Caco-2 (cell line): ENCODE results near the gene KRTAP2-2. TPM values are rescaled to one million over a fixed set of nuclear protein-coding genes. Genes with fewer than 3 reads are reported as not detected.

Experiments
- BruUV-seq: library from RNA; stranded (reverse); fragments of 400-500 nt; replicated peaks from 2 replicates; lab custom pipeline; 2021; lab: Mats Ljungman, UMichigan
- CTCF ChIA-PET: fragments of 300-600 bp; sonication (Branson Sonifier 250); formaldehyde crosslinking; loops from one replicate; lab custom pipeline; 2022; ENCODE audit warnings: antibody characterized with exemption; lab: Charles Lee
- POLR2A ChIA-PET: fragments of 300-600 bp; sonication (Branson Sonifier 250); formaldehyde crosslinking; loops from one replicate; lab custom pipeline; 2022; ENCODE audit warnings: antibody characterized with exemption; lab: Charles Lee
- DNase-seq, 2 experiments: peaks; one replicate each; pipeline versions ENCODE4 v3.0.0 to v3.0.0-alpha.2; 2020 to 2022
- H3K27me3 ChIP-seq: replicated peaks from 2 replicates; pipeline ENCODE4 v1.6.0; 2011; ENCODE audit warnings: low read length; ENCODE audit not compliant: control insufficient read depth, insufficient read depth
- H3K36me3 ChIP-seq: 2 replicates; pipeline ENCODE4 v1.5.1; 2011; ENCODE audit warnings: low read length; ENCODE audit not compliant: control insufficient read depth, insufficient read depth
- H3K4me1 ChIP-seq: fragments of 250-450 bp; sonication (Bioruptor Pico); 2 replicates; pipeline ENCODE4 v1.5.1; 2020; ENCODE audit warnings: mild to moderate bottlenecking
- H3K4me3 ChIP-seq: 2 replicates; pipeline ENCODE4 v1.5.1; 2011; ENCODE audit warnings: low read depth, mild to moderate bottlenecking, control low read depth, low read length
- H3K9me3 ChIP-seq: fragments of 250-450 bp; sonication (Bioruptor Pico); 2 replicates; pipeline ENCODE4 v1.5.1; 2020; ENCODE audit warnings: mild to moderate bottlenecking, moderate library complexity
- H3K27ac Mint-ChIP-seq: one replicate; pipeline ENCODE4 v1.8.0; 2022; ENCODE audit warnings: mixed read lengths; ENCODE audit not compliant: unreplicated experiment
- H3K27me3 Mint-ChIP-seq: one replicate; pipeline ENCODE4 v1.8.0; 2022; ENCODE audit warnings: mixed read lengths; ENCODE audit not compliant: insufficient read depth, unreplicated experiment
- H3K36me3 Mint-ChIP-seq: one replicate; pipeline ENCODE4 v1.8.0; 2022; ENCODE audit warnings: mild to moderate bottlenecking, mixed read lengths; ENCODE audit not compliant: insufficient read depth, unreplicated experiment
- H3K4me1 Mint-ChIP-seq: one replicate; pipeline ENCODE4 v1.8.0; 2022; ENCODE audit warnings: low read depth, mixed read lengths; ENCODE audit not compliant: unreplicated experiment
- H3K4me3 Mint-ChIP-seq: one replicate; pipeline ENCODE4 v1.8.0; 2022; ENCODE audit warnings: mild to moderate bottlenecking, moderate library complexity, mixed read lengths; ENCODE audit not compliant: unreplicated experiment
- H3K9me3 Mint-ChIP-seq: one replicate; pipeline ENCODE4 v1.8.0; 2022; ENCODE audit warnings: mixed read lengths; ENCODE audit not compliant: unreplicated experiment
- intact Hi-C: fragments of 100-400 bp; cut with micrococcal nuclease; formaldehyde crosslinking; loops from one replicate; pipeline ENCODE4 v1.10.0; 2022; ENCODE audit not compliant: unreplicated experiment
- total RNA-seq: library from RNA; stranded (reverse); gene quantifications from 2 replicates; pipeline ENCODE4 v1.2.3, GENCODE V29; 2022
- TF ChIP-seq, protein P1 (sequence below), 2 experiments: fragments of 200-600 bp in 1 of 2; IDR thresholded peaks; 1 replicate in 1 of 2; 2 replicates in 1 of 2; pipeline versions ENCODE4 v1.5.1 to v1.8.0; 2011 to 2022; ENCODE audit warnings: antibody characterized with exemption in 1 of 2, control low read depth in 1 of 2, inconsistent platforms in 1 of 2, low read depth in 1 of 2, low read length in 1 of 2, mild to moderate bottlenecking in 1 of 2, moderate library complexity in 1 of 2; ENCODE audit not compliant: insufficient read depth in 1 of 2, severe bottlenecking in 1 of 2, unreplicated experiment in 1 of 2

KRTAP2-2 gene
- total RNA-seq, 1 experiment from 2014 or later: not detected

DNA sequence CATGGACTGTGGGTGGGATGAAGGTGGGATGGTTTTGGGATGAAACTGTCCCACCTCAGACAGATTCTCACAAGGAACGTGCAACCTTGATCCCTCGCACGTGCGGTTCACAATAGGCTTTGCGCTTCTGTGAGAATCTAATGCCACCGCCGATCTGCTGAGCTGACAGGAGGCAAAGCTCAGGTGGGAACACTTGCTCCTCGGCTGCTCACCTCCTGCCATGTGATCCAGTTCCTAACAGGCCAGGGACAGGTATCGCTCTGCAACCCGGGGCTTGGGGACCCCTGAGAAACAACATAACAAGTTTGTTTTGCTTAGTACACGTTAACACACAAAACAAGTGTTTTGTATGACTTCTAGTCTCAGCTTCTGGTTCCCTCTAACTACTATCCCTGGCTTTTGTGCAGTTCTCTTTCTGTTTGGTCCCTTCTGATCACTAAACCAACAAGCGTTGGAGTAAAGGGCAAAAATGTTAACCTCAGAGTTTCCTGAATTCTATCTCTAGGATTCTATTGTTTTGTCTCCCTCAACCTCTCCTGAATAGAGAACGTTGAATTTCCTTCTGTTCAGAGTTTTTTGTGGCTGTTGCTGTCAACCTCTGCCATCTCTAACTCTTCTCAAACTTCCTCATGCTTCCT is 38.3 kb downstream of the KRTAP2-2 start:
- ChIA-PET CTCF (no interaction called here), POLR2A (no interaction called here)
- Mint-ChIP-seq H3K9me3 (peaks cover 25% of the 10 kb centered on the region), H3K4me3 (no peak overlapping the region), H3K27ac (peak overlapping the region; percentile 48), H3K27me3 (no peaks in the 10 kb centered on the region), H3K36me3 (no peaks in the 10 kb centered on the region), H3K4me1 (peaks cover 23% of the 10 kb centered on the region)
- no peaks in the 10 kb centered on the region for H3K27me3 ChIP-seq
- intact Hi-C loops: no loop called here
- no peaks in the 10 kb centered on the region for H3K36me3 ChIP-seq
- no peak overlapping the region for H3K4me3 ChIP-seq
- TF ChIP-seq, protein P1, sequence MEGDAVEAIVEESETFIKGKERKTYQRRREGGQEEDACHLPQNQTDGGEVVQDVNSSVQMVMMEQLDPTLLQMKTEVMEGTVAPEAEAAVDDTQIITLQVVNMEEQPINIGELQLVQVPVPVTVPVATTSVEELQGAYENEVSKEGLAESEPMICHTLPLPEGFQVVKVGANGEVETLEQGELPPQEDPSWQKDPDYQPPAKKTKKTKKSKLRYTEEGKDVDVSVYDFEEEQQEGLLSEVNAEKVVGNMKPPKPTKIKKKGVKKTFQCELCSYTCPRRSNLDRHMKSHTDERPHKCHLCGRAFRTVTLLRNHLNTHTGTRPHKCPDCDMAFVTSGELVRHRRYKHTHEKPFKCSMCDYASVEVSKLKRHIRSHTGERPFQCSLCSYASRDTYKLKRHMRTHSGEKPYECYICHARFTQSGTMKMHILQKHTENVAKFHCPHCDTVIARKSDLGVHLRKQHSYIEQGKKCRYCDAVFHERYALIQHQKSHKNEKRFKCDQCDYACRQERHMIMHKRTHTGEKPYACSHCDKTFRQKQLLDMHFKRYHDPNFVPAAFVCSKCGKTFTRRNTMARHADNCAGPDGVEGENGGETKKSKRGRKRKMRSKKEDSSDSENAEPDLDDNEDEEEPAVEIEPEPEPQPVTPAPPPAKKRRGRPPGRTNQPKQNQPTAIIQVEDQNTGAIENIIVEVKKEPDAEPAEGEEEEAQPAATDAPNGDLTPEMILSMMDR (IDR thresholded peaks at IDR 0.05; ENCODE audit: insufficient read depth in 1 of 2, low read depth in 1 of 2, low read length in 1 of 2, severe bottlenecking in 1 of 2, unreplicated experiment in 1 of 2): no peak
- peaks cover 2% of the 10 kb centered on the region; the same call in 1 of the 2 replicates for H3K9me3 ChIP-seq
- no peak for DNase-seq
- peaks cover 36% of the 10 kb centered on the region for H3K4me1 ChIP-seq
- BruUV-seq: no TSS peak

DNA sequence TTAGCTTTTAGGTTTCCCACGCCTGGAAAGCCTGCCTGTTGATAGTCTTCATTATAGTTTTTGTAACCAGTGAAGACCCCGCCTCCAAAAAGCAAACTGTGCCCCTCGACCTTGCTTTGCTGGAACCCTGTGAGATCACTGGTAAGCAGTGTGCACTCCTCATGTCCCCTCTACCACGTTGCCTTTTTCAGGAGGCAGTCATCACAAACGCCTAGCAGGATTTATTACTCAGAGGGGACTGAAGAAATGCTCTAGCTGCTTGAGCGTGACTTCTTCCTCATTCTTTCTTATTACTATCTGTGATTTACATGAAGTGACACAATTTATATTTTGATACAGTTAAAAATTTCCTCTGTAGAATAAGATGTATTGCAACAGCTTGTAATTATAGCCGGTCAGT is 39.6 kb downstream of the KRTAP2-2 start:
- peaks cover 33% of the 10 kb centered on the region for H3K4me1 Mint-ChIP-seq

DNA sequence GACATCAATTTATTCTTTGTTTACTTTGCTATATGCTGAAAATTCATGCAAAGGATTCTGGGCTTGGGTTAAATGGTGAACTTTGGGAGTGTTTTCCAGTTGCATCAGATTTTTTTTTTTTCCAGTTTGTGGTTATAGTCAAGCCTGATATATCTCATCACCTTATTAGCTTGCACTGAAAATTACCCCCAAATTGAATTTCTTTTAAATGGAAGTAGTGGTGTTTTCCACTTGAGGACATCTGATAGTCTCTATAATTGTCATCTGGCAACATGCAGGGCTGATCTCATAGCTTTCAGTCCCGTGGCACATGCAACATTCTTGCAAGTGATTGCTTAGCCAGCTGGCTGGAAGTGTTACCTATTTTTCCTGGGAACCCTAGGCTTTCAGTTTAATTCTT is 41.4 kb downstream of the KRTAP2-2 start:
- POLR2A ChIA-PET: no interaction called here
- intact Hi-C loops: no loop called here
- no peak for DNase-seq
- H3K4me1 Mint-ChIP-seq: peaks cover 50% of the 10 kb centered on the region
- H3K9me3 ChIP-seq: peaks cover 6% of the 10 kb centered on the region; the same call in 1 of the 2 replicates
- H3K4me3 ChIP-seq: no peak overlapping the region
- peaks cover 57% of the 10 kb centered on the region for H3K4me1 ChIP-seq
- no peaks in the 10 kb centered on the region for H3K27me3 Mint-ChIP-seq
- H3K27ac Mint-ChIP-seq: no peak overlapping the region
- TF ChIP-seq, protein P1 (IDR thresholded peaks at IDR 0.05; ENCODE audit: insufficient read depth in 1 of 2, low read depth in 1 of 2, low read length in 1 of 2, severe bottlenecking in 1 of 2, unreplicated experiment in 1 of 2): no peak
- H3K4me3 Mint-ChIP-seq: no peak overlapping the region
- BruUV-seq: no TSS peak
- no peaks in the 10 kb centered on the region for H3K36me3 ChIP-seq
- peaks cover 37% of the 10 kb centered on the region for H3K9me3 Mint-ChIP-seq
- H3K27me3 ChIP-seq: no peaks in the 10 kb centered on the region
- H3K36me3 Mint-ChIP-seq: peaks cover 10% of the 10 kb centered on the region
- CTCF ChIA-PET: no interaction called here

More for the DNA sequence above, 39.6 kb downstream of the KRTAP2-2 start:
- CTCF ChIA-PET: no interaction called here
- H3K27ac Mint-ChIP-seq: peak overlapping the region; percentile 31
- DNase-seq: no peak
- intact Hi-C loops: no loop called here
- POLR2A ChIA-PET: no interaction called here
- TF ChIP-seq, protein P1 (IDR thresholded peaks at IDR 0.05; ENCODE audit: insufficient read depth in 1 of 2, low read depth in 1 of 2, low read length in 1 of 2, severe bottlenecking in 1 of 2, unreplicated experiment in 1 of 2): no peak
- H3K27me3 Mint-ChIP-seq: no peaks in the 10 kb centered on the region
- Histone ChIP-seq H3K4me1 (peaks cover 46% of the 10 kb centered on the region), H3K36me3 (no peaks in the 10 kb centered on the region), H3K9me3 (peaks cover 6% of the 10 kb centered on the region; the same call in 1 of the 2 replicates), H3K27me3 (no peaks in the 10 kb centered on the region), H3K4me3 (no peak overlapping the region)
- H3K4me3 Mint-ChIP-seq: no peak overlapping the region
- H3K36me3 Mint-ChIP-seq: no peaks in the 10 kb centered on the region
- no TSS peak for BruUV-seq
- H3K9me3 Mint-ChIP-seq: peaks cover 37% of the 10 kb centered on the region
